ENCODE results near the gene ZC2HC1C.
A peak's percentile ranks its signal among the peaks of the same experiment; 100 is the strongest.

ZC2HC1C gene

GRCh38 chr14:75127903-75128595 lies 58.6 kb downstream of the ZC2HC1C start:
- H3K4me3 ChIP-seq (ENCODE audit: low read depth, low read length), result peak overlapping the region; percentile 87
- TF ChIP-seq CTCF (IDR thresholded peaks at IDR 0.05; ENCODE audit: control insufficient read depth, extremely low read depth, insufficient read depth), result no peak
- no peak for DNase-seq (ENCODE audit: low read depth)

GRCh38 chr14:75128596-75128990 lies 59.2 kb downstream of the ZC2HC1C start:
- no peak for TF ChIP-seq CTCF (IDR thresholded peaks at IDR 0.05; ENCODE audit: control insufficient read depth, extremely low read depth, insufficient read depth)
- DNase-seq (ENCODE audit: low read depth), result no peak
- H3K4me3 ChIP-seq (ENCODE audit: low read depth, low read length), result no peak overlapping the region
